Myocyte (in vitro differentiated cells): ENCODE measurements around the gene CTSE. TPM values are rescaled to one million over a fixed set of nuclear protein-coding genes. Genes with fewer than 3 reads are reported as not detected.
"Not testable (repeated sequence)": the region's sequence is repeated elsewhere in the genome, so short reads cannot be mapped to it uniquely, and the experiment has no call there.

Experiments
- DNase-seq: peaks from one replicate; pipeline ENCODE4 v3.0.0-alpha.2; 2012; ENCODE audit warnings: low read depth
- total RNA-seq: library from RNA; depleted of rRNA; stranded (reverse); fragments of >200 nt; gene quantifications from 2 replicates; pipeline ENCODE4 v1.2.3, GENCODE V29; 2014

The CTSE gene
- total RNA-seq, 1 donor from 2014 or later: not detected

DNA sequence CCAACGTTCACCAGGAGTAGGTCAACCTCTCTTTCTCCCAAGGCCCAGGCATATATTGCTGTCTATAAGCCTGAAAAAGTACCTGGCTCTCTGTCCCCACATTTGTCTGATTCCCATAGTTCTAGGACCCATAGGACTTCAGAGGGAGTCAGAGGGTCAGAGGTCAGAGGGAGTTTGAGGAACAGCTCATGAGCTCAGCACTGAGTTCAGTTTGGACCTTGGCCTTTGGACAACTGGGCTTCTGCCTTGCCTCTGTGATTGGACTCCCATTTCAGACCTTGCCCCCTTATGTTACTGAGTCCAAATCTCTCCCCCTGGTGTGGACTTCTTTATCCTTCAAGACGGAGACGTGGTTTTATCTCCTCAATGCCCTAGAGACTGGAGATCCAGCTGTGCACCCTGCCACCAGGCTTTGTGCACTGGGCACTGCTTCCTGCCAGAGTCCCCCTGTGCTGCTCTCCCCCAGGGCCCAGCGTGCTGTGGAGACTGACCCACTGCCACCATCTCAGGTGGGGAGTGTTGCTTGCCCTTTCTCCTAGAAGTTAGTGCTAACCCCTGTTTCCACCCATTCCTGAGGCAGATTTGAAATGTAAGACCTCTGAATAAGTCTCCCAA lies 3.2 kb downstream of the CTSE start:
- DNase-seq: no peak

DNA sequence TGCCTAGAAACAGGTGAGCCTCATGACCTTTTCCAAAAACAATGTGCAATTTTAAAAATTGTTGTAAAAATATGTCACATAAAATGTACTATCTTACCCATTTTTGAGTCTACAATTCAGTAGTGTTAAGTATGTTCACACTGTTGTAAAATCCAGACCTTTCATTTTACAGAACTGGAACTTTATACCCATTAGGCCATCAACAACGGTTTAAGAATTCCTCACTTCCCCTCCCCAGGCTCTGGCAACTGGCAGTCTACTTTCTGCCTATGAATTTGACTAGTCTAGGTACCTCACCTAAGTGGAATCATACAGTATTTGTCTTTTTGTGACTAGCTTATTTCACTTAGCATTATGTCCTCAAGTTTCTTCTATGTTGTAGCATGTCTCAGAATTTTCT lies 8.6 kb downstream of the CTSE start:
- no peak for DNase-seq

DNA sequence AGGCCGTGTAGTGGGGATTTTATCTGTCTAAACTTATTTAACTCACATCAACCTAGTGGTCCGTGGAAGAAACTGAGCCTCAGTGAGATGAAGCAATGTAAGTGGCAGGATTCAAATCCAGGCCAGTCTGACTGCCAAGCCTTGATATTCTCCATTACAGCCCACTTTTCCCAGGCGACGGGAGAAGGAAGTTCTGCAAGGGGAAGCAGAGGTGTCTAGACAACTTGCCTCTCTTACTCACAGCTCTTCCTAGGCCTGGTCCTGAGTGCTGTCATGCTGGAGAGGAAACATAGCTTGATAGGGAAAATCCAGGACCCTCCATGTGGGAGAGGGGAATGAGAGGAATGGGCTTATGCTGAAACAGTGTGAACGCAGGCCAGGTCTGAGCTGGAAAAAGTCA lies 9.1 kb downstream of the CTSE start:
- DNase-seq: no peak

DNA sequence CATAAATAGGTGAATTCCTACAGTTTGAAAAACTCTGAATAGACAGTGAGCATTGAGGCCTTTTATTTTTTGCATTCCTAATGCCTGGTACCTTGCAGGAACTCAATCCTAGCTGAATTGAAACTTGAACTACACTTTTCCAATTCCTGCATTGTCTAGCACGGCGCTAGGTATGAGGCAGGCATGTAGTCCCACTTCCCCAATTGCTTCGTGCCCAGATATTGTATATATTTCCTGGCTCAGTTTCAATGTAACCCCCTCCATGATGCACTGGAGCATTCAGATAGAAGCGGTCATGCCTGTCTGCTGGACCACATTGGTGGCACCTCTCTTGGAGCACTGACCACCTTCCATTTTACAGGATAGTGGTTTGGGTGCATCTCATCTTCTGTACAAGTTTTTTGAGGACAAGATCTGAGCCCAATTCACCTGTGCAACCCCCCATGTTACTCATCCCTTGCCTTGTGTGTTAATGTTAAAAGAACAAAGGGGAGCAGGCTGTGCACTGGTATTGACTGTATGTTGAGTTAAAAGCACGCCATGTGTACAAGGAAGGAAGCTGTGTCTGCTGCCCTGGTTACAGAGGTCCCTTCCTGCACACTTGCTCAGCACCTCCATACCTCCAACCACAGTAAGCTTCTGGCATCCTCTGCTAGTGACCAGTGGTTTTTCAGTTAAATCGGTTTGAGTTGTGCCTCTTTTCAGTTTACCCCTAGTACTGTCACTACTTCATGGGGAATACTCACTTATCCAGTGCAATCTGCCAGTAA lies 10.5 kb downstream of the CTSE start:
- no peak for DNase-seq

DNA sequence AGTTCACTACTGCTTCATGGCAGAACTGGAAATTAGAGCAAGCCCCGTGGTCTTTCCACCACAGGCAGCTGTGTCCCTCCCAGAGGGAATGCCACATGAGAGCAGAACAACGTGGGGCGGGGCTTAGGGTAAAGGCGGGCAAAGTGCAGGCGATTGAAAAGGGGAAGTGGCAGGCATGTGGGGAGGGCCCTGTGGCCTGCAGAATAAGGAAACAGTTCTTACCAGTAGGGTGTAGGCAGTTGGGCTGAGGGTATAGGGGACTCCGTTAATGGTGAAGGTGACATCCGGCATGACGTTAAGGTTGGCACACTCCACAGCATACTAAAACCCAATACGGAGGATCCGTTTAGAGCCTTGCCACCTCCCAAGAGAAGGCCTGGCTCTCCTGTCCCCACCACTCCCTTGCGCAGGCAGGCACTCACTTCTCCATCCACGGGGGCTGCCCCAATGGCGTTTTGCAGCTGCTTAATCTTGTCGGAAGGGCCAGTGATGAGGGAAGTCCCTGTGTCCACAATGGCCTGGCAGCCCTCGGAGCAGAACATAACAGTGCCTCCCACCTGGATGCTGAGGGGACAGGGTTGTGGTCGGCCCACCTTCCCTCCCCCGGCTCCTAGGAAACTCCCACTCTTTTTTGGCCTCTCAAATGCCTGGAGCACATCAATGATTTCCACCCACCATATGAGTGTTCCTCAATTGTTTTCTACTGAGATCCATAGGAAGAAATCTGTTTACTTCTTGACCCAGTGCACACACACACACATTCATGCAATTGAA lies 11.4 kb downstream of the CTSE start:
- peak; percentile 86 for DNase-seq

DNA sequence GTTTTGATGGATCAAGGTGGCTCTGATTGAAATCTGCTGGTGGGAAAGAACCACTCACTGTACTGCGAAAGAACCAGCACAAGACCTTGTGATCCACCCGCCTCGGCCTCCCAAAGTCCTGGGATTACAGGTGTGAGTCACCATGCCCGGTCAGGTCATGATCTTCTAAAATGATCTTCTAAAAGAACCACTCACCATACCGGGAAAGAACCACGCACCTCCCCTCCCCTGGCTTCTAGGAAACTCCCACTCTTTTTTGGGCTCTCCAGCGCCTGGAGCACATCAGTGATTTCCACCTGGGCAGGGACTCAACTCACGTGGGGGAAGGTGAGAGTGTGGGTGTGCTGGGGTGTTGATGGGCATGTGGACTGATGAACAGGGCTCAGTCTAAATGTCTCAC lies 12.6 kb downstream of the CTSE start:
- DNase-seq: no peak

DNA sequence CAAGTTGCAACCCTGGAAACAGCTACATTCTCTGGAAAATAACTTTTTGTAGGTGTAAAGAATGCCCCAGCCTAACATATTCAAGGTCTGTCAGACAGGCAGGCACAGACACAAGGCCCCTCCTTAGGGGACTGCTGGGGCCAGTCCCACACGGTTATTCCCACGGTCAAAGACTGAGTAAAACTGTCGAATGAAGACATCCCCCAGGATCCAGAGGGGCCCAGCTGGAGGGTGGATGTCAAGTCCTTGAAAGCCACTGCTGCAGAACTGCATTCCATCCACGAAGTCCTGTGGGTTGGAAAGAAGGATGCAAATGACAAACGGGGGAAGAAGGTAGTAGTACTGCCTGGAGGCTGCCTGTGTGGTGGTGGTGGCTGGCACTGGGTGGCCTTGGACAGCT lies 13.6 kb downstream of the CTSE start:
- DNase-seq: peak; percentile 12

DNA sequence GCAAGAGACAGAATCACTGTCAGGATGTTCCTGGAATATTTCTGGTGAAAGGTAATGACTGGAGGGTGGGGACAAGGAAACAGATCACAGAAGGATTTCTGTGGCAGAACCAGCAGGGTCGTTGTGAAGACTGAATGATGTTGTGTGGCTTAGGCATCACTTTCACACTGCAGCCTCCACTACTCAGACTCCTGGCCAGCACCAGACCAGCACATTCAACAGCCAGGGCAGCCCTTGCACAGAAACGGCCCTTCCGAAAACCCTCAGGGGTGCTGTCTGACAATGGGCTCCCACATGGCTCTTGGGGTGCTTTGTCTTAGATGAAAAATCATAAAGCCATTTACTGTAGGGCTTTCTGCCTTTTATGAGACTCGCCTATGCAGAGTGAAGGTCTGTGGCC lies 16.7 kb downstream of the CTSE start:
- no peak for DNase-seq

DNA sequence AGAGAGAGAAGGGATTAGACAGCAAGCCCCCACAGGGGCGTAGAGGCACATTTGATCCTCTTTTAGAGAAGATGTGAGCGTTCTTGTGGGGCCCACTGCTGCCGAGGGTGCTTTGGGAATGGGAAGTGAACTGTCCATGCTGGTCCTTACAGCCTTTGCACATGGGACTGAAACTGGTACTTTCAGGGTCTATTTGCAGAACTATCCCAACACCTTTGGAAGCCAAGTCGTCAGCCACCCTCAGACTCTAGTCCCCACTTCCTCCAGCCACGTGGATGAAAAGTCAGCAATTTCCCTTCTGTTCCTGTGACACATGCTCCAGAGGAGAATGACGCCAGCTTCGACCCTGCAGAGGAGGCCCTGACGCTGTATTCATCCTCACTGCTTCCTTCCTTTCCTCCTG lies 17.9 kb downstream of the CTSE start:
- DNase-seq: no peak

DNA sequence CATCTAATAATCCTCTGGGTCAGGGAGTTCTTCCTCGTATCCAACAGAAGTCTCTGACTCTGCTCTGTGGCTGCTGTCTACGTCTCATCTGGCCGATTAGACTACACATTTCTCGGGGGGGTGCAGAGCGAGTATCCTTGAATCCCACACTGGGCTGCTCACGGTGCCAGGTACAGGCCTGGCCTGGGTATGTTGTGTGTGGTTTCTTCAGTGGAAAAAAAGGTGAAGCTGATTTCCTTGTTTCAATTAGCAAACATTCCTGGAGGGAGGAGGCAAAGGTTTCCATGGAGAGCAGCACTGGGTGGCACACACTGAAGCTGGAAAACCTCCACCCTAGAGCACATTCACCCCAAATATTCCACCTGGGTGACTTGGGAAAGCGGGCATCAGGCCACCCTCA lies 18.5 kb downstream of the CTSE start:
- no peak for DNase-seq

DNA sequence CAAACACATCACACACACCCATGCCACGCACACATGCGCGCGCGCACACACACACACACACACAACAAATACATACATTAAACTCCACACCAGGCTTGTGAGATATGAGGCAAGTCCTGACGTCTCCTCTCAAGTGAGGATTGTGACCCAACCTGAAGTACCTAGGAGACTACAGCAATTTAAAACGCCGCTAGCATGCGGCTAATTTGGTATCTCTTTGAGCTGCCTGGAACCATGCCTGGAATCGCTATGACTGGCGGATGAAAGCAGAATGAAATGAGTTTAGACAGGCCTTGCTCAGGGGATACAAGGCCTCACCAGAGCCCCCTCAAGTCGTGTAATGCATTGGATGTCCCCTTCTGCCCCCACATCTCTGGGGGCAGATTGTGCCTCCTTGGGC lies 18.9 kb downstream of the CTSE start:
- DNase-seq: no peak

DNA sequence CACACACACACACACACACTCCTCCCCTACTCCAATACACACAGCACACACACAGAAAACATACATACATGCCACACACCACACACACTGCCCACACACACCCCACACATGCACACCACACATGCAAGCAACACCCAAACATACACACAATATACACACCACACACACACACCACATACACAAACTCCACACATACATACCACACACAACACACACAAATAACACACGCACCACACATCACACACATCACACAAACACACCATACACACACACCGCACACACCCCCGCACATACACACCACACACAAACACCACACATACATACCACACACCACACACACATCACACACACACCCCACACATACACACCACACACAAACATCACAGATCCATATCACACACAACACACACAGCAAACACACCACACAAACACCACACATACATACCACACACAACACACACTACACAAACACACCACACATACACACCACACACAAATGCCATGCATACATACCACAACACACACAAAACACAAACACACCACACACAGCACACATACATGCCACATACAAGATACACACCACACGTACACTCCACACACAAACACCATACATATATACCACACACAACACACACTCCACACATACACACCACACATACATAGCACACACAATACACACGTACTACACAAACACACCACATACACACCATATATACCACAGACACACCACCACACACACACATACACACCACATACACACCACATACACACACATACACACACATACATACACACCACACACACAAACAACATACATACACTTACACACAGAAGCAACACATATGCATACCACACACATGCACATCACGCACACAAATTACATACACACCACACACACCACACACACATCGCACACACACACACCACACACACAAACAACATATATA lies 19.6 kb downstream of the CTSE start:
- no peak for DNase-seq

DNA sequence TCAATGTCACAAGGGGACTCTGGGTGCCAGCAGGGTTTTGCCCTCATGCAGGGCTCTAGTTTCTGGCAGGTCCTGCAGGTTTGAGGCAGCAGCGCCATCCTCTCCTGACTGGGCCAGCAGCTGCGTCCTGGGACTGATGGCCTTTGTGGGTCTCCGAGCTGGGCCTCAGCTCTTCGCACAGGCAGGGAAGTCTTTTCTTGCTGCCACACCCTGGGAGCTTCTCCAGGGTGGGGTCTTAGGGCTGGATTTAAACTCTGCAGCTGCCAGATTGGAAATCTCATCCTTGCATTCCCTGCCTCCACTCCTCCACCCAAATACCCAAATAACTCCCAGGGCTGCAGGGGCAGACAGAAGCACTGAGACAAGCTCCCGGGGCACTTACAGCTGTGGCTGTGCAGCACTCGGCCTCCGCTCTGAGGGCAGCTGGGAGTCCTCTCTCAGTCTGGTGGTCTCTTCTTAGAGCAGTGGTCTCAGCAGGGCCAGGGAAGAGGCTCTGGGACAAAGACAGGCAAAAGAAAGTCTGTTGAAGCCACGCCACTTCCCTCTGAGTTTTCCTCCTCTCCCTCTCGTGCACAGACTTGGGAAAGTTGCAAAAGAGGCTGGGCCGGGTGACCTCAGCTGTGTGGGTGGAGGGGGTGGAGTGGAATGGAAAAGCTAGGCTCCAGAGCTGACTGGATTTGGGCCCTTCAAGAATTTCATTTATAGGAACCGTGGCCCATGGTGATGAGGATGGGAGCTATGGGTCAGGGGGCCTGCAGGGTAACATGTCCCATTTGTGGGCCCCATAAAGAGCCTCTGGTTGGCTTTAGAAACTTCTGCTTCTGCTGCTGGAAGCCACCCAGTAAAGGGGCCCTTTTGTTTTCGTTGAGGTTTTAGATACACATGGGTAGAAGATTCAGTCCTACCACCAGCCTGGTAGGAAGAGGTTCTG lies 20.6 kb downstream of the CTSE start, which contains the start of gene RAB7B:
Gene RAB7B, minus strand, starts transcription at position 525 of the 931 bp plus-strand sequence. CDS start 9,260 bp downstream, outside the sequence.
- DNase-seq: peak; percentile 94

DNA sequence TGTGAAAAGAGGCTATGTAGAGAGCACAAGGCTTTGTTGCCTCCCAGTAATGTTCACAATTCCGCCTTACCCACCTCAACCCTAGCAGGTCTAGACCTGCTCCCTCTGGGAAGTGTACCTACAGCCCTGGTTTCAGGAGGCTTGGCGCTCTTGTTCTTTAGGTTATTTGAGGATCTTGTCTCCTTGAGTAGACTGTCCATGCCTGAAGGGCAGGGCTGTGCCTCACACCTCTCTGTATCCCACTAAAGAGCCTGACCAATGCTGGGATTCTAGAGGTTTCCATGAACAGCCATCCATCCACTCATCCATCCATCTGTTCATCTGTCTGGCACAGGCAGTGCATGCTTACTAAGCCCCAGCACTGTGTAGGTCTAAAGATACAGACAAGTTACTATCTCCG lies 21.5 kb downstream of the CTSE start:
- peak; percentile 65 for DNase-seq

DNA sequence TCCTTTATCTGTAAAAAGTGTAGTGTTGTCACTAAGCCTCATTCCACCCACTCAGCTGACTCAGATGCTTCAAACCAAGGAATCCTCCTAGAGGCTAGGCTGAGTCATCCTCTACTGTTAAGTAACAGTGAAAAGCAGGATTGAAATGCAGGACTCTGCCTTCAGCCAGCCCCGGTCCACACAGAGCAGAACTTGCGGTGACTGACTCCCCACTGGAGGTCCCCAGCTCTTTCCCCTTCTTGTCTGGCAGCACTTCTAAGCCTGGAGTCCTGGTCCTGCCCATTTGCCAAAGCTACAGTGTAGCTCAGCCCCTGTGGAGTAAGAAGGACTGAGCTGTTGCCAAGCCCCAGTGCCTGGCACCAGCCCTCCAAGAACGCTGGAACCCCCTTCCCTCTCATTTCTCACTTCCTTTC lies 22.2 kb downstream of the CTSE start:
- peak; percentile 89 for DNase-seq

DNA sequence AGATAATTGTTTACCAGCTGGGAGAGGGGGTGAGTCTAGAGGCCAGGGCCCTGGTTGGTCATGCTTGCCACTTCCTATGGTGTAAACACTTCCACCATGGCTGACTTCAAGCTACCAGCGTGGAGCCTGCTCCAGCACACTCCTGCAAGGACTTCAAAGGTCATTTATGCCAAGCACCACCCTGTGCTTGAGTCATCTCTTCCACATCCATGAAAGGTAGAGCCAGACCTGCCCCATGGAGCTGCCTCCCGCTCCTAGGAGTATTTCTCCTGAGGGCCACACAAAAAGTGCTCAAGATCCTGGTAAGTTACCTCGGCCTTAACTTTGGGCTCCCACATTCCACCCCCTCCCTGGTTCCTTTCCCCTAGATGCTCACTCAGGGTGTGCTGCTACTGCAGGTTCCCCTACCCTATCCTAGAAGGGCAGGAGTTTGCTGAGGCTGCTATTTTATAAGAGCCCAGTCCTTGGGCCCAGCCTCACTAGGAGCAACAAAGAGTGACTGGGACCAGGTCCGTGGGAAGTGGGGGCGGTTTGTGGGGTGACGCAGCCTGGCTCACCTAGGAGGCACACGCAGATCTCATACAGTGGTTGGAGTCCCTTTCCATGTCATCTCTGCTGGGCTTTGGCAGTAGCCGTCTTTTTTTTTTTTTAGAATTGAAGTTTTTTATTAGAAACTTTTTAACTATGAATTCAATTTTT lies 22.9 kb downstream of the CTSE start:
- no peak for DNase-seq

DNA sequence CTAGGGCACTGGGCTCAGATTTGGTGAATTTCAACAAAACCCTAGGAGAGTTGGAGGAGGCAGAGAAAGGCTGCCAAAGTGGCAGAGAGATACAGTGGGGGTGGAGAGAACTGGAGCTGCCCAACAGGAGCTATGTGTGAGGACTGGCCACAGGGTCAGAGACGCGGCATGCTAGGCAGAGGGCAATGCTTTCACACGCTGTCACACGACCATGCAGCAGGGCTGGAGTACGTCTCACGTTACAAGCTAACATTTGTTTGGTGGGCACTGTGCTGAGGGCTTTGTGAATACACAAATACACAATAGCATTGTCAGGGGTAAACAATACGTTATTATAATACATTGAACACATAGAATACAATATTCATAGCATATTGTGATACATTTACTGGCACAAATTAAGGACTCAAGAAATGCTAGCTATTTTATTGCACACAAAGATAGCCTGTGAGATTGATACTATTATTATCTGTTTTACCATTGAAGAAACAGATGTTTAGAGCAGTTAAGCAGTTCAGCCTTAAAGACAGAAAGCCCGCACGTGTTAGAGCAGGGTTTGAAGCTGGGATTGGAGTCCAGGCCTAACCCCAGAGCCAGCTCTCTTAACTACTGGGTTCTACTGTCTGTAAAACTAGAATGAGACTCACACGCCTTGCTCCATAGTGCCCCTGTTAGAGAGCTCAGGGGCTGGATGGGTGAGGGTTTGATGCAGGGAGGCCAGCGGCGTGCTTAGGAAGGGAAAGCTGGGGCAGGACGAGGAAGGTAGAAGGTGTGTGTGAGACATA lies 25.0 kb downstream of the CTSE start:
- peak; percentile 84 for DNase-seq

DNA sequence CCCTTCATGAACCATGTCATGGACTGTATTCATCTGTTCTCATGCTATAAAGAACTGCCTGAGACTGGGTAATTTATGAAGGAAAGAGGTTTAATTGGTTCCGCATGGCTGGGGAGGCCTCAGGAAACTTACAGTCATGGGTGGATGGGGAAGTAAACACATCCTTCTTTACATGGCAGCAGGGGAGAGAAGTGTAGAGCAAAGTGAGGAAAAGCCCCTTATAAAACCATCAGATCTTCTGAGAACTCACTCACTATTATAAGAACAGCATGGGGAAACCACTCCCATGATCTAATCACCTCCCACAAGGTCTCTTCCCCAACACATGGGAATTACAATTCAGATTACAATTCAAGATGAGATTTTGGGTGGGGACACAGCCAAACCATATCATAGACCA lies 27.1 kb downstream of the CTSE start:
- DNase-seq: not testable (repeated sequence)
